ENCODE data around the gene GATAD2B.

Gene GATAD2B

GRCh38 chr1:153827168-153827964 lies 95.4 kb downstream of the GATAD2B start:
- DNase-seq, result no peak

GRCh38 chr1:153818876-153819275 lies 103.9 kb downstream of the GATAD2B start:
- no peak for DNase-seq

GRCh38 chr1:153816283-153816889 lies 106.4 kb downstream of the GATAD2B start:
- DNase-seq, result no peak

GRCh38 chr1:153805886-153806719 lies 116.7 kb downstream of the GATAD2B start:
- DNase-seq, result peak; percentile 65

- peak; percentile 98 for DNase-seq
These were observed 117.6 kb downstream of the GATAD2B start for GRCh38 chr1:153805042-153805745.

GRCh38 chr1:153804112-153804511 lies 118.7 kb downstream of the GATAD2B start:
- no peak for DNase-seq

GRCh38 chr1:153803470-153804056 lies 119.2 kb downstream of the GATAD2B start:
- DNase-seq, result no peak

- DNase-seq, result no peak
These were observed 120.7 kb downstream of the GATAD2B start for GRCh38 chr1:153801786-153802697.

- no peak for DNase-seq
These were observed 121.6 kb downstream of the GATAD2B start for GRCh38 chr1:153801028-153801625.

- no peak for DNase-seq
These were observed 122.3 kb downstream of the GATAD2B start for GRCh38 chr1:153800516-153800915.

GRCh38 chr1:153799566-153800465 lies 123.0 kb downstream of the GATAD2B start:
- DNase-seq, result no peak

GRCh38 chr1:153799016-153799415 lies 123.8 kb downstream of the GATAD2B start:
- DNase-seq, result no peak

- DNase-seq, result no peak
These were observed 124.3 kb downstream of the GATAD2B start for GRCh38 chr1:153798468-153798780.

- DNase-seq, result peak; percentile 84
These were observed 125.7 kb downstream of the GATAD2B start for GRCh38 chr1:153796786-153797659.

GRCh38 chr1:153795934-153796785 lies 126.6 kb downstream of the GATAD2B start:
- no peak for DNase-seq

GRCh38 chr1:153795330-153795837 lies 127.4 kb downstream of the GATAD2B start:
- no peak for DNase-seq

GRCh38 chr1:153794624-153795329 lies 128.0 kb downstream of the GATAD2B start:
- DNase-seq, result no peak
